GM12872 (cell line): ENCODE data around the gene SEZ6L.
A peak's percentile ranks its signal among the peaks of the same experiment; 100 is the strongest.

Source experiments
- TF ChIP-seq, protein P1 (sequence below): IDR thresholded peaks from 3 replicates; pipeline ENCODE4 v1.5.1; 2011; ENCODE audit warnings: low read depth, mild to moderate bottlenecking, low read length, moderate library complexity; ENCODE audit not compliant: insufficient read depth

Gene SEZ6L

DNA sequence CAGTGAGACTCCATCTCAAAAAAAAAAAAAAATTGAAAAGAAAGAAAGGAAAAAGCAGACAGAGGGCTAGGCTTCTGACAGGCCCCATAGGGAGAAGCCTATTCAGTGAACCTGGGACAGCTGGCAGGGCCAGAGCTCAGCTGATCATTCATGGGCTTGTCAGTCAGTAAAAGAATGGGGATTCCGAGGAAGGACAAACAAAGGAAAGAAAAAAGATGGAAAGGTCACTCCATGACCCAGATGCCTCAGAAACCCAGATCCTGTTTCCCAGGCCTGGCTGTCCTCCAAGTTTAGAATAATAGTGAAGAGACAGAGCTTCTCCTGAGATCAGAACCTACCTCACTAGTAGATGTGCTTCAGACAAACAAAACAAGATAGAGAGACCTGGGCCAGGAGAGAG is 225.5 kb downstream of the SEZ6L start:
- TF ChIP-seq, protein P1, sequence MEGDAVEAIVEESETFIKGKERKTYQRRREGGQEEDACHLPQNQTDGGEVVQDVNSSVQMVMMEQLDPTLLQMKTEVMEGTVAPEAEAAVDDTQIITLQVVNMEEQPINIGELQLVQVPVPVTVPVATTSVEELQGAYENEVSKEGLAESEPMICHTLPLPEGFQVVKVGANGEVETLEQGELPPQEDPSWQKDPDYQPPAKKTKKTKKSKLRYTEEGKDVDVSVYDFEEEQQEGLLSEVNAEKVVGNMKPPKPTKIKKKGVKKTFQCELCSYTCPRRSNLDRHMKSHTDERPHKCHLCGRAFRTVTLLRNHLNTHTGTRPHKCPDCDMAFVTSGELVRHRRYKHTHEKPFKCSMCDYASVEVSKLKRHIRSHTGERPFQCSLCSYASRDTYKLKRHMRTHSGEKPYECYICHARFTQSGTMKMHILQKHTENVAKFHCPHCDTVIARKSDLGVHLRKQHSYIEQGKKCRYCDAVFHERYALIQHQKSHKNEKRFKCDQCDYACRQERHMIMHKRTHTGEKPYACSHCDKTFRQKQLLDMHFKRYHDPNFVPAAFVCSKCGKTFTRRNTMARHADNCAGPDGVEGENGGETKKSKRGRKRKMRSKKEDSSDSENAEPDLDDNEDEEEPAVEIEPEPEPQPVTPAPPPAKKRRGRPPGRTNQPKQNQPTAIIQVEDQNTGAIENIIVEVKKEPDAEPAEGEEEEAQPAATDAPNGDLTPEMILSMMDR: no peak

DNA sequence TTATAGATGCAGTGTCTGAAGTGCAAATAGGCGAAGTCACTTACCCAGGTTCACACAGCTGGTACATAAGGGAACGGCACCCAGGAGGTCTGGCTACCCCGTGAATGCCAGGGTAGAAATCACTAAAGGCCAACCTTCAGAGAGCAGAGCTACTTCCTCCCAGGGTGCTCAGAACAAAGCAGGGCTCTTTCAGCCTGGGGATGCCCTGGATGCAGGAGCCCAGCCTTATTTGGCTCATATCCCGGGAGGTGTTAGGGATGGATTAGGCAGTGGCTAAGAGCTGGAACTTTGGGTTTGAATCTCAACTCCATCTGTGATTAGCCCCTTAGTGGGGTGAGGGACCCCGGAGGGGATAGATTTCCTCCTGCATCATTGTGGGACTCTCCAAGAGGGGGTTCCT is 226.7 kb downstream of the SEZ6L start:
- TF ChIP-seq, protein P1: no peak

DNA sequence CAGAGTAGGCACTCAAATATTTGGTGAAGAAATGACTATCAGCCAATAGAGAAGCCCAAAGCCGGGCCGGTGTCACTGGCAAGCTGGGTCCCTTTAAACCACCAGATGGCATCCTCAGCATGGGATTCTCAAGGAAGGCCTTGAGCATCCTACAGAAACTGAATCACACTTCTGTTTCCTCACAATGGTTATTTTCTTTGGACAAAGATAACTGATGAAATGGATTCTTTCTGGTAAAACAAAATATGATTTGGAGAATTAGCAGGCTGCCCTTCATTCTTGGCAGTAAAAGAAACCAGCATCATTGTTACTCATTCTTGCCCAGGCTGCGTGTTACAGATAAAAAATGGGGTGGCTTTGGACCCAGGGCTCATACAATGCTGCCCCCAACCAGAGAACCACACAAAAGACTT is 229.5 kb downstream of the SEZ6L start:
- TF ChIP-seq, protein P1: peak; percentile 71

DNA sequence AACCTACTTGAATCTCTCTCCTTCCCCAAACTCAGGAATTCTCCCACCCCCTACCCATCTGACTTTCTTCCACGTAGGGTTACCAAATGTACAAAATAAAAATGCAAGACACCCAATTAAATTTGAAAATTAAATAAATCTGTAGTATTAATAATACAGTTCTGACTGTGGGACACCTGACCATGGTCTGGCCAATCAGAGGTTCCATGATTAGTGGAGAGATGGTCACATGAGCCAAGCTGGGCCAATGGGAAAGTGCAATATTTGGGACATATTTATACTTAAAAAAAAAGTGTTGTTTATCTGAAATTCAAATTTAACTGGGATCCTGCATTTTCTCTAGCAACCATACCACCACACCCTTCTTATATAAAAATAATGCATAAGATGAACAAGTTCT is 230.0 kb downstream of the SEZ6L start:
- TF ChIP-seq, protein P1: no peak

DNA sequence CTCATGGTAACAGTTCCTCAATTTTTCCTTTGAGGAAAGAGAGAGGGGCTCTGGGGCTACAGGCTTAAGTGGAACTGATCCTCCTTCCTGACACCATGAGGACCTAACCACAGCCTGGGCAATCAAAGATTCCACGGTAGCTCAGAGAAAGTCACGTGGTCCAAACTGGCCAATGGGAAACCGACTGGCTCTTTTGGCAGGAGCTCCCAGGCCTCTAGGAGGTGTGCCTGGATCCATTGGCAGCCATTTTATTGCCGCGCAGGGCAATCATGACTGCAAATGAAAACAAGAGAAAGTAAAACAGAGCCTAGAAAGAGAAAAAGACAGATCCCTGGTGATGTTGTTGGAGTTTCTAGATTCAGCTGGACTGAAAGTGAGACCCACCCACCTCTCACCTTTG is 232.5 kb downstream of the SEZ6L start:
- TF ChIP-seq, protein P1: no peak

DNA sequence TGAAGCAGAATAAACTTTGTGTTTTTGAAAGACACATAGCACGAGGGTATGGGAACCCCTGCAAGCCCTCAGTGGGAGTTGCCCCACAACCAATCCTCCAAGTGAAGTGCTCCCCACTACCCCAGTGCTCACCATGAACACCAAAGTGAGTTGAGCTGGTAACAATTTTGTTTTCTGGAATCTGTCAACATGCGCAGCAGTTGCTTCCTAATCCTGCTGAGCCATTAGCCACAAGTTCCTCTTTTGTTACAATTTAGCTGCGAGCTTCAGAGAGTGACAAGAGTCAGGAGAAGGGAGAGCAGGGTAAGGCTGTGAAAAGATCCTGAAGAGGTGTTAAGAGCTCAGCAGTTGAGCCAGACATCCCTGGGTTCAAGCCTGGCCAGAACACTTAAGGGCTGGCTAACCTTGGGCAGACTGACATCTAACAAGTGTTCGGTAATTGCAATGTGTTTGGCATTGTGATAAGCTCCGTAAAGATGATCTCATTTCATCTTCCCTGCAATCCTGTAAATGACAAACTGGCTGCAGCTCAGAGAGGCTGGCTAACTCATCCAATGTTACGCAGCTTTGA is 235.7 kb downstream of the SEZ6L start:
- TF ChIP-seq, protein P1: no peak

DNA sequence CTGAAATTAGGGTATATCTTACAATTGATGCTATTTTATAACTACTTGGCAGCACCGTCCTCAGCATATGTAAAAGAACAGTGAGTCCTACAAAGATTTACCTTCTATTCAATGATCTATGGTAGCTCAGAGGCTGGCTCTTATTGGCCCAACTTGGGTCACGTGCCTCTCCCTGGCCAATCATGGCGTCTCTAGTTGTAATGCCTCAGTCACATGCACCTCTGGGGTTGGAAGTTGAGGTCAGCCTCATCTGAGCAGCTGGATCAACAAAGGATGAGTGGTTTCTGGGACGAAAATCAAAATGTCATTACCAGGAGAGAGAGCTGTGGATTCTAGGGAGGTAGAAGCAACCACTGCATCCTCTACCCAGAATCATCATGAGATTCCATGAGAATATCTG is 236.9 kb downstream of the SEZ6L start:
- TF ChIP-seq, protein P1: no peak
